Lung (tissue), 12 donors: ENCODE data around the gene FIGNL1. TPM values are rescaled to one million over a fixed set of nuclear protein-coding genes. Genes with fewer than 3 reads are reported as not detected.
A peak's percentile ranks its signal among the peaks of the same experiment; 100 is the strongest.

Experiments
- ATAC-seq: fragments of 200-7000 bp; cut with Tn5 transposase; one replicate; pipeline ENCODE4 v1.9.1; 2020; ENCODE audit warnings: moderate number of reproducible peaks; ENCODE audit not compliant: insufficient read depth, low FRiP score
- DNase-seq, 3 donors: peaks; one replicate each; pipeline ENCODE4 v3.0.0-alpha.2; 2013 to 2017
- H3K27ac ChIP-seq, 2 donors: one replicate each; pipeline ENCODE4 v1.5.1; 2013; ENCODE audit warnings: mild to moderate bottlenecking in 2 of 2, moderate library complexity in 2 of 2, control low read depth in 1 of 2, inconsistent platforms in 1 of 2, low read depth in 1 of 2, low read length in 1 of 2
- H3K27me3 ChIP-seq, 3 donors: one replicate each; pipeline ENCODE4 v1.5.1; 2013; ENCODE audit warnings: low read length in 2 of 3; ENCODE audit not compliant: control insufficient read depth in 3 of 3, insufficient read depth in 3 of 3
- H3K36me3 ChIP-seq, 4 donors: one replicate each; pipeline ENCODE4 v1.5.1; 2013; ENCODE audit warnings: low read length in 4 of 4, mild to moderate bottlenecking in 1 of 4, moderate library complexity in 1 of 4; ENCODE audit not compliant: control insufficient read depth in 4 of 4, insufficient read depth in 4 of 4
- H3K4me1 ChIP-seq, 5 donors: one replicate each; pipeline ENCODE4 v1.5.1; 2013; ENCODE audit warnings: low read length in 5 of 5, mild to moderate bottlenecking in 2 of 5, moderate library complexity in 1 of 5; ENCODE audit not compliant: control insufficient read depth in 5 of 5, insufficient read depth in 5 of 5
- H3K4me3 ChIP-seq: one replicate; pipeline ENCODE4 v1.5.1; 2013; ENCODE audit warnings: mild to moderate bottlenecking, control low read depth, moderate library complexity
- H3K9ac ChIP-seq, 2 donors: one replicate each; pipeline ENCODE4 v1.5.1; 2013; ENCODE audit warnings: low read length in 2 of 2, control low read depth in 1 of 2; ENCODE audit not compliant: insufficient read depth in 1 of 2
- H3K9me3 ChIP-seq, 4 donors: one replicate each; pipeline ENCODE4 v1.5.1; 2013; ENCODE audit warnings: low read length in 3 of 4, mild to moderate bottlenecking in 1 of 4, moderate library complexity in 1 of 4; ENCODE audit not compliant: control insufficient read depth in 4 of 4, insufficient read depth in 3 of 4
- CTCF ChIP-seq: IDR thresholded peaks from 2 replicates; pipeline ENCODE4 v1.5.1; 2012; ENCODE audit warnings: mild to moderate bottlenecking; ENCODE audit errors: control extremely low read depth, extremely low read depth
- WGBS, 2 donors: extraction: QIAGEN DNeasy Blood & Tissue Kit; methylation state at CpG; one replicate each; pipeline ENCODE4 v1.1.7; 2013; 5-methylcytosine and 5-hydroxymethylcytosine counted together
- polyA plus RNA-seq, 2 donors: library from polyadenylated mRNA; stranded (reverse); fragments of 200-250 nt; gene quantifications; one replicate each; pipeline ENCODE4 v1.2.1, GENCODE V29; 2013
- total RNA-seq, 2 donors: library from RNA; depleted of rRNA in 1 of 2; stranded (reverse); fragments of >200 nt in 1 of 2; gene quantifications; one replicate each; pipeline ENCODE4 v1.2.1, GENCODE V29; 2014 to 2021
- donor health status: control.
- donor health status: control.
- donor health status: Bipolar disorder and iron deficiency.
- donor health status: healthy.
- donor health status: DM: yes; HTN: yes; CAD: no.

The FIGNL1 gene
- total and polyA plus RNA-seq, 4 donors = 3.0 to 17.0 (median 6.2) TPM

DNA sequence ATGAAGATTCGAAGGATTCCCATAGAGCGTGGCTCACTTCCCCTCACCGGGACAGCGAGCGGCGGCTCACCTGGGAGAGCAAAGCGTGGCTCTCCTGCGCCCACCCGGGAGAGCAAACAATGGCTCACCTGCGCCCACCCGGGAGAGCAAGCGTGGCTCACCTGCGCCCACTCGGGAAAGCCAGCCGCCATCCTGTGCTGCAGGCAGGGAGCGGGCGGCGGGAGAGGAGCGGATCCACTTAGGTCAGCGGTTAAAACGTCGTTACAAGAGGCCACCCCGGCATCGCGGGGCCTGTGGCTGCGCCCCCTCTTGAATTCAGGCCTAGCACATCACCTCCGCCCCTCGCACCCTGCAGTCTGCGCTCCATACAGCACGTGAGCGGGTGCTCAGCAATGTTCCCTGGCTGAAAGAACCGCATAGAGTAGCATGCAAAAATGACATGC is 461 bp upstream of the FIGNL1 start:
- peak overlapping the region; percentile 81 for H3K4me3 ChIP-seq
- H3K9ac ChIP-seq = peak overlapping the region in 1 of 2 donors; percentile 68
- H3K9me3 ChIP-seq = no peaks in the 10 kb centered on the region
- H3K27me3 ChIP-seq = no peaks in the 10 kb centered on the region
- peak; percentile 27 for ATAC-seq
- peak overlapping the region; percentile 38 to 77 for H3K27ac ChIP-seq
- 12 to 22% methylated on average over 32 of the region's 32 CpGs for WGBS, 2 donors
- peaks cover 0 to 8% (median 4%) of the 10 kb centered on the region in 5 donors for H3K4me1 ChIP-seq
- no peak for TF ChIP-seq CTCF
- H3K36me3 ChIP-seq = peaks cover 7 to 14% (median 13%) of the 10 kb centered on the region in 4 donors
- DNase-seq = peak in 2 of 3 donors; percentile 20 to 24

GRCh38 chr7:50449501-50449880 is 659 bp downstream of the FIGNL1 start:
- peak overlapping the region in 1 of 2 donors; percentile 77 for H3K27ac ChIP-seq
- ATAC-seq (no peak), DNase-seq (peak in 1 of 3 donors; percentile 11)
- whole genome bisulfite sequencing, 2 donors = 17 to 24% methylated on average over 5 of the region's 5 CpGs
- peaks cover 7 to 19% (median 17%) of the 10 kb centered on the region in 4 donors for H3K36me3 ChIP-seq
- peaks cover 0 to 8% (median 4%) of the 10 kb centered on the region in 5 donors for H3K4me1 ChIP-seq
- H3K27me3 ChIP-seq = no peaks in the 10 kb centered on the region
- peak overlapping the region; percentile 68 to 71 for H3K9ac ChIP-seq
- H3K9me3 ChIP-seq = no peaks in the 10 kb centered on the region
- H3K4me3 ChIP-seq = no peak overlapping the region
- no peak for TF ChIP-seq CTCF

- no peak overlapping the region for H3K4me3 ChIP-seq
- DNase-seq = no peak
- H3K4me1 ChIP-seq = peaks cover 0 to 8% (median 4%) of the 10 kb centered on the region in 5 donors
- peaks cover 7 to 19% (median 17%) of the 10 kb centered on the region in 4 donors for H3K36me3 ChIP-seq
- no peaks in the 10 kb centered on the region for H3K9me3 ChIP-seq
- no peak overlapping the region for H3K9ac ChIP-seq
- ATAC-seq = no peak
- no peak overlapping the region for H3K27ac ChIP-seq
- TF ChIP-seq CTCF = no peak
- H3K27me3 ChIP-seq = no peaks in the 10 kb centered on the region
Observed at GRCh38 chr7:50448823-50449222, 1.3 kb downstream of the FIGNL1 start.

GRCh38 chr7:50446542-50446960 is 3.6 kb downstream of the FIGNL1 start:
- no peak overlapping the region for H3K27ac ChIP-seq
- DNase-seq = no peak
- no peak for TF ChIP-seq CTCF

More at GRCh38 chr7:50446542-50446960, 3.6 kb downstream of the FIGNL1 start:
- H3K36me3 ChIP-seq = peaks cover 7 to 19% (median 17%) of the 10 kb centered on the region in 4 donors
- H3K9me3 ChIP-seq = no peaks in the 10 kb centered on the region
- no peak overlapping the region for H3K4me3 ChIP-seq
- H3K9ac ChIP-seq = no peak overlapping the region
- H3K4me1 ChIP-seq = peaks cover 0 to 8% (median 4%) of the 10 kb centered on the region in 5 donors
- peak; percentile 35 for ATAC-seq
- H3K27me3 ChIP-seq = no peaks in the 10 kb centered on the region
- 64 to 87% methylated on average over 4 of the region's 4 CpGs for WGBS, 2 donors
